ENCODE results near the gene ATP8B4.

Gene ATP8B4

DNA sequence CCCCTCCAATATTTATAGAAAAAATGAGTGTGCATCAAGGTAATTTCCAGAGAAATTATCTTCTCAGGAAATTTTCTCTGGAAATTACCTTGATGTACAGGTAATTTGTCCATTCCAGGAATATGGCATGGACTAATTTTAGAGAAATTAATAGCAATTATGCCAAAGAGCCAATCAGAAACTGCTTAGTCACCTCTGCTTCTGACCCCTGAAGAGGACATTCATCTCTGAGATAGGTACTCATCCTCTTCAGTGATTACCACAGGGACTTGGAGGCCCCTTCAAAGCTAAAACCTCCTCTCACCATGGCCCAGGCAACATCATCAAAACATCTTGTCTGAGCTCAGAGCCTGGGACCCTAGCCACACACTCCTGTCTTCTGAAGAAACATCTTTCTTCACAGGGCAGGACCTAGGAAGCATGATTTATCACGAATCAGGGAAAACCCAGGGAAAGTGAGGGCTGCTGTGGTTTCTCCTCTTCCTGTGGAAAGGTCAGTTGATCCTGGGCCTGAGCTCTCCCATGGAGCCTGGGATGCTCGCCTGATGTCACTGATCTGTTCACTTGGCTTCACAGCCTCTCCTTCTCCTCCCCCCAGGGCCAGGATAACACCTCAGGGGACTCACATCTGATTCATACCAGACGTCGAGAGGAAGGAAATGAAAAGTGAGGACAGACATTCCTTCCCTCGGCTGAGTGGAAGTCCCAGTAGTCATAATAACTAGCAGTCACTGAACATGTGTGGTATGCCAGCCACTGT, 287.6 kb downstream of the ATP8B4 start:
- H3K36me3 ChIP-seq (ENCODE audit: control insufficient read depth, insufficient read depth, low read length): no peaks in the 10 kb centered on the region
- no peaks in the 10 kb centered on the region for H3K4me1 ChIP-seq (ENCODE audit: control insufficient read depth, insufficient read depth, low read length, poor library complexity, severe bottlenecking)
- no peak overlapping the region for H3K4me3 ChIP-seq (ENCODE audit: insufficient read depth, low read depth, low read length, poor library complexity, severe bottlenecking)
- DNase-seq: no peak
- no peaks in the 10 kb centered on the region for H3K9me3 ChIP-seq (ENCODE audit: control insufficient read depth, low read length)
- no peak overlapping the region for H3K27ac ChIP-seq (ENCODE audit: insufficient read depth, low read length, poor library complexity, severe bottlenecking)
- H3K27me3 ChIP-seq (replicated peaks; ENCODE audit: control insufficient read depth, insufficient read depth, low read length, poor library complexity, severe bottlenecking): no peaks in the 10 kb centered on the region

DNA sequence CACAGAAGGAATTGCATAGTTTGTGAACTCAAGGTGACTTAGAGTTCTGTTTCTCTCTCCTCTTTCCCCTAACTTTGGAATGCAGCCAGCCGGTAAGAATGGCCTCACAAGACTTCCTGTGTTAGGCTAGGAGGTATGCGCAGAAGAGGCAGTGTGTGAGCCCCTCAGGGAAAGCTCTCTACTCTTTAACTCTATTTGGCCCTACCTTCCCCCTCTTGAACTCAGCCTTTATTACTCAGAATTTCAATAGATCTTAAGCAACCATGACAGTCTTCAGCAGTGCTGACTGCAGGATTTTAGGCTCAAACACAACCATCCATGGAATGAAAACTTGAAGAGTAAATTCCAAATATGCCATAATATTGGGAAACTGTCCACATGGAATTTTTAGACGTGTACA, 288.6 kb downstream of the ATP8B4 start:
- DNase-seq: no peak
- Histone ChIP-seq H3K4me1 (ENCODE audit: control insufficient read depth, insufficient read depth, low read length, poor library complexity, severe bottlenecking) (no peaks in the 10 kb centered on the region), H3K4me3 (ENCODE audit: insufficient read depth, low read depth, low read length, poor library complexity, severe bottlenecking) (no peak overlapping the region), H3K36me3 (ENCODE audit: control insufficient read depth, insufficient read depth, low read length) (no peaks in the 10 kb centered on the region), H3K27ac (ENCODE audit: insufficient read depth, low read length, poor library complexity, severe bottlenecking) (no peak overlapping the region), H3K27me3 (replicated peaks; ENCODE audit: control insufficient read depth, insufficient read depth, low read length, poor library complexity, severe bottlenecking) (no peaks in the 10 kb centered on the region), H3K9me3 (ENCODE audit: control insufficient read depth, low read length) (no peaks in the 10 kb centered on the region)

- no peak for DNase-seq
- Histone ChIP-seq H3K36me3 (ENCODE audit: control insufficient read depth, insufficient read depth, low read length) (no peaks in the 10 kb centered on the region), H3K27ac (ENCODE audit: insufficient read depth, low read length, poor library complexity, severe bottlenecking) (no peak overlapping the region), H3K4me3 (ENCODE audit: insufficient read depth, low read depth, low read length, poor library complexity, severe bottlenecking) (no peak overlapping the region), H3K9me3 (ENCODE audit: control insufficient read depth, low read length) (no peaks in the 10 kb centered on the region), H3K27me3 (replicated peaks; ENCODE audit: control insufficient read depth, insufficient read depth, low read length, poor library complexity, severe bottlenecking) (no peaks in the 10 kb centered on the region), H3K4me1 (ENCODE audit: control insufficient read depth, insufficient read depth, low read length, poor library complexity, severe bottlenecking) (no peaks in the 10 kb centered on the region)
These were observed 291.7 kb downstream of the ATP8B4 start for GRCh38 chr15:49827311-49827710.

DNA sequence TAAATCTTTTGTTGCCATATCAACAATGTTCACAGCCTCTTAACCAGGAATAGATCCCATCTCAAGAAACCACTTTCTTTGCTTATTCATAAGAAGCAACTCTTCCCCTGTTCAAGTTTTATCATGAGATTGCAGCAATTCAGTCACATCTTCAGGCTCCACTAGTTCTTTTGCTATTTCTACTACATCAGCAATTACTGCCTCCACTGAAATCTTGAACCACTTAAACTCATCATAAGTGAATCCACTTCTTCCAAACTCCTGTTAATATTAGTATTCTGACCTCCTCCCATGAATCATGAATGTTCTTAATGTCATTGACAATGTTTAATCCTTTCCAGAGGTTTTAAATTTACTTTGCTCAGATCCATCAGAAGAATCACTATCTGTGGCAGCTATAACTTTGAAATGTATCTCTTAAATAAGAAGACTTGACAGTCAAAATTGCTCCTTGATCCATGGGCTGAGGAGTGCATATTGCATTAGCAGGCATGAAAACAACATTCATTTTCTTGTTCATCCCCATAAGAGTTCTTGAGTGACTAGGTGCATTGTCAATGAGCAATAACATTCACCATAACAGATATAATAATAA, 292.3 kb downstream of the ATP8B4 start:
- Histone ChIP-seq H3K27ac (ENCODE audit: insufficient read depth, low read length, poor library complexity, severe bottlenecking) (no peak overlapping the region), H3K9me3 (ENCODE audit: control insufficient read depth, low read length) (no peaks in the 10 kb centered on the region), H3K36me3 (ENCODE audit: control insufficient read depth, insufficient read depth, low read length) (no peaks in the 10 kb centered on the region), H3K4me1 (ENCODE audit: control insufficient read depth, insufficient read depth, low read length, poor library complexity, severe bottlenecking) (no peaks in the 10 kb centered on the region), H3K4me3 (ENCODE audit: insufficient read depth, low read depth, low read length, poor library complexity, severe bottlenecking) (no peak overlapping the region), H3K27me3 (replicated peaks; ENCODE audit: control insufficient read depth, insufficient read depth, low read length, poor library complexity, severe bottlenecking) (no peaks in the 10 kb centered on the region)
- DNase-seq: no peak

GRCh38 chr15:49824775-49825099, 294.3 kb downstream of the ATP8B4 start:
- no peak overlapping the region for H3K4me3 ChIP-seq (ENCODE audit: insufficient read depth, low read depth, low read length, poor library complexity, severe bottlenecking)
- H3K27me3 ChIP-seq (replicated peaks; ENCODE audit: control insufficient read depth, insufficient read depth, low read length, poor library complexity, severe bottlenecking): no peaks in the 10 kb centered on the region
- DNase-seq: no peak
- no peaks in the 10 kb centered on the region for H3K36me3 ChIP-seq (ENCODE audit: control insufficient read depth, insufficient read depth, low read length)
- no peaks in the 10 kb centered on the region for H3K9me3 ChIP-seq (ENCODE audit: control insufficient read depth, low read length)
- no peak overlapping the region for H3K27ac ChIP-seq (ENCODE audit: insufficient read depth, low read length, poor library complexity, severe bottlenecking)
- H3K4me1 ChIP-seq (ENCODE audit: control insufficient read depth, insufficient read depth, low read length, poor library complexity, severe bottlenecking): no peaks in the 10 kb centered on the region

GRCh38 chr15:49823987-49824774, 294.9 kb downstream of the ATP8B4 start:
- Histone ChIP-seq H3K4me1 (ENCODE audit: control insufficient read depth, insufficient read depth, low read length, poor library complexity, severe bottlenecking) (no peaks in the 10 kb centered on the region), H3K4me3 (ENCODE audit: insufficient read depth, low read depth, low read length, poor library complexity, severe bottlenecking) (no peak overlapping the region), H3K27ac (ENCODE audit: insufficient read depth, low read length, poor library complexity, severe bottlenecking) (no peak overlapping the region), H3K36me3 (ENCODE audit: control insufficient read depth, insufficient read depth, low read length) (no peaks in the 10 kb centered on the region), H3K9me3 (ENCODE audit: control insufficient read depth, low read length) (no peaks in the 10 kb centered on the region), H3K27me3 (replicated peaks; ENCODE audit: control insufficient read depth, insufficient read depth, low read length, poor library complexity, severe bottlenecking) (no peaks in the 10 kb centered on the region)
- DNase-seq: no peak

DNA sequence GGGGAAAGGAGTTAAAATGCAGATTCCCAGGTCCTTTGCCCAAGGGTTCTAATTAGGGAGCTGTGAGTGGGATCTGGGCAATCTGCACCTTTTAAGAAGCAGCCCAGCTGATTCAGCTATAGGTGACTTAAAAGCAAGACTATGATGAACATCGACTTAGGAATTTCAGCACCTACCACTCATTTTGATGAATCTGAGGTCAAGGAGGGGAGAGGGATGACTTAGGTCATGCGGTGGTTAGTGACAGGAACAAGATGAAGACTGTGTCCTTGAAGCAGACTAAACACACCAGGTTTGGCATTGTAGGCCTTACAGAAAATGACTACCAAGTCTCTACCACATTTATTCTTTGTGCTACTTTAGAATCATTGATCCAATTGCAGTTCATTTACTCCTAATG, 301.9 kb downstream of the ATP8B4 start:
- H3K4me3 ChIP-seq (ENCODE audit: insufficient read depth, low read depth, low read length, poor library complexity, severe bottlenecking): no peak overlapping the region
- no peak overlapping the region for H3K27ac ChIP-seq (ENCODE audit: insufficient read depth, low read length, poor library complexity, severe bottlenecking)
- H3K9me3 ChIP-seq (ENCODE audit: control insufficient read depth, low read length): no peaks in the 10 kb centered on the region
- no peaks in the 10 kb centered on the region for H3K36me3 ChIP-seq (ENCODE audit: control insufficient read depth, insufficient read depth, low read length)
- DNase-seq: no peak
- H3K27me3 ChIP-seq (replicated peaks; ENCODE audit: control insufficient read depth, insufficient read depth, low read length, poor library complexity, severe bottlenecking): no peaks in the 10 kb centered on the region
- H3K4me1 ChIP-seq (ENCODE audit: control insufficient read depth, insufficient read depth, low read length, poor library complexity, severe bottlenecking): no peaks in the 10 kb centered on the region

- Histone ChIP-seq H3K27me3 (replicated peaks; ENCODE audit: control insufficient read depth, insufficient read depth, low read length, poor library complexity, severe bottlenecking) (no peaks in the 10 kb centered on the region), H3K4me1 (ENCODE audit: control insufficient read depth, insufficient read depth, low read length, poor library complexity, severe bottlenecking) (no peaks in the 10 kb centered on the region), H3K4me3 (ENCODE audit: insufficient read depth, low read depth, low read length, poor library complexity, severe bottlenecking) (no peak overlapping the region), H3K9me3 (ENCODE audit: control insufficient read depth, low read length) (no peaks in the 10 kb centered on the region), H3K36me3 (ENCODE audit: control insufficient read depth, insufficient read depth, low read length) (no peaks in the 10 kb centered on the region), H3K27ac (ENCODE audit: insufficient read depth, low read length, poor library complexity, severe bottlenecking) (no peak overlapping the region)
- no peak for DNase-seq
These were observed 303.1 kb downstream of the ATP8B4 start for GRCh38 chr15:49815950-49816349.

DNA sequence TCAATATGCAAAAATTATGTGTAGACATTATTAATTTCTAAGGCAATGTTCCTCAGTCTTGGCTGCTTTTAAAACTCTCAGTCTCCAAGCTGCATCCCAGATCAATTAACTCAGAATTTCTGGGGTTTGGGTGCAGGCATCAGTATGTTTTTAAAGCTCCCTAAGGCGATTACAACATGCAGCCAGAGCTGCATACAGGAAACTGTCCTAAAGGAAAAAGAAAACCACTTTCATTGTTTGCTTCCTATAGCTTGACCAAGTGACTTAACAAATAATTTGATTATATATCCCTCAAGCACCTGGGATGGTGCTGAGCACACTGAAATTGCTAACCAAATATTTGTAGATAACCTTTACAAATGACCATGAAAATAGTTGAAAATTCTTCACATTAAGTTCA, 303.5 kb downstream of the ATP8B4 start:
- Histone ChIP-seq H3K4me3 (ENCODE audit: insufficient read depth, low read depth, low read length, poor library complexity, severe bottlenecking) (no peak overlapping the region), H3K36me3 (ENCODE audit: control insufficient read depth, insufficient read depth, low read length) (no peaks in the 10 kb centered on the region), H3K4me1 (ENCODE audit: control insufficient read depth, insufficient read depth, low read length, poor library complexity, severe bottlenecking) (no peaks in the 10 kb centered on the region), H3K27me3 (replicated peaks; ENCODE audit: control insufficient read depth, insufficient read depth, low read length, poor library complexity, severe bottlenecking) (no peaks in the 10 kb centered on the region), H3K27ac (ENCODE audit: insufficient read depth, low read length, poor library complexity, severe bottlenecking) (no peak overlapping the region), H3K9me3 (ENCODE audit: control insufficient read depth, low read length) (no peaks in the 10 kb centered on the region)
- DNase-seq: no peak

DNA sequence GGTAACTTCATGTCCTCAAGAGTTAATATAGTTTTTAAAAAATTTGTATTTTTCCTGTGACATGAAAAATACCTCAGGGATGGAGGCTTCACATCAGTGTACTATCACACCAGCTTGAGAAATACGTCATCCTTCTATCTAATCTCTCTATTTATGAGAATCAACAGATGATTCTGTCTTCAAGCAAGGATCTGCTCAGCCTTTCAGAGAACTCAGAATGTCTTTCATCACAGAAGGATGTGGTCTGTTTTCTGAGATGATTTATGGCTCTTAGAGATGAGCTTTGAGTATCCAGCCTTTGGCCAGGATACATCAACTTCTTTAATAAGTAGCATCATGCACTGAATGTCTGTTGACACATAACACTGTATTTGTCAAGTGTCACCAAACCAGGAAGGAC, 304.3 kb downstream of the ATP8B4 start:
- H3K27ac ChIP-seq (ENCODE audit: insufficient read depth, low read length, poor library complexity, severe bottlenecking): no peak overlapping the region
- H3K4me3 ChIP-seq (ENCODE audit: insufficient read depth, low read depth, low read length, poor library complexity, severe bottlenecking): no peak overlapping the region
- no peaks in the 10 kb centered on the region for H3K9me3 ChIP-seq (ENCODE audit: control insufficient read depth, low read length)
- no peak for DNase-seq
- H3K4me1 ChIP-seq (ENCODE audit: control insufficient read depth, insufficient read depth, low read length, poor library complexity, severe bottlenecking): no peaks in the 10 kb centered on the region
- no peaks in the 10 kb centered on the region for H3K36me3 ChIP-seq (ENCODE audit: control insufficient read depth, insufficient read depth, low read length)
- H3K27me3 ChIP-seq (replicated peaks; ENCODE audit: control insufficient read depth, insufficient read depth, low read length, poor library complexity, severe bottlenecking): no peaks in the 10 kb centered on the region
